ENCODE measurements around the gene HAUS6. TPM values are rescaled to one million over a fixed set of nuclear protein-coding genes. Genes with fewer than 3 reads are reported as not detected.
"Not testable (repeated sequence)": the region's sequence is repeated elsewhere in the genome, so short reads cannot be mapped to it uniquely, and the experiment has no call there.

HAUS6 gene
- polyA plus RNA-seq, 1 donor (not counting 4 experiments of a cell fraction or from before 2014, with no cell fraction given), result 15.7 TPM

GRCh38 chr9:19022206-19022605, 80.5 kb downstream of the HAUS6 start:
- Histone ChIP-seq H3K9ac (ENCODE audit: control insufficient read depth, extremely low read depth, insufficient read depth, low read length) (no peak overlapping the region), H4K20me1 (ENCODE audit: control insufficient read depth, extremely low read depth, insufficient read depth, low read length) (no peaks in the 10 kb centered on the region), H3K36me3 (ENCODE audit: control insufficient read depth in 2 of 2, extremely low read depth in 1 of 2, insufficient read depth in 2 of 2, low read length in 2 of 2) (no peaks in the 10 kb centered on the region), H3K79me2 (ENCODE audit: control insufficient read depth, insufficient read depth, low read length) (no peaks in the 10 kb centered on the region), H2AFZ (ENCODE audit: control insufficient read depth, low read length) (no peak overlapping the region), H3K27ac (ENCODE audit: control insufficient read depth, insufficient read depth, low read length) (no peak overlapping the region), H3K4me1 (ENCODE audit: control insufficient read depth, extremely low read depth, insufficient read depth, low read length) (no peaks in the 10 kb centered on the region), H3K27me3 (ENCODE audit: control insufficient read depth, extremely low read depth, insufficient read depth, low read length) (no peaks in the 10 kb centered on the region), H3K9me1 (ENCODE audit: control insufficient read depth, extremely low read depth, insufficient read depth, low read length) (no peaks in the 10 kb centered on the region), H3K9me3 (ENCODE audit: control insufficient read depth, low read depth, low read length) (no peaks in the 10 kb centered on the region), H3K4me3 (ENCODE audit: control insufficient read depth in 2 of 3, extremely low read depth in 1 of 3, insufficient read depth in 2 of 3, low read depth in 1 of 3, low read length in 3 of 3) (no peak overlapping the region), H3K4me2 (ENCODE audit: control insufficient read depth, extremely low read depth, insufficient read depth, low read depth, low read length) (no peak overlapping the region)
- dilution Hi-C loops (cut with MboI; ENCODE audit: extremely low pct_ligation_motif_present, low sequenced_read_pairs), result no loop called here
- FAIRE-seq, result no peak
- no peak for TF ChIP-seq EZH2 (IDR thresholded peaks at IDR 0.05; ENCODE audit: low read length)
- no peak for TF ChIP-seq CTCF (optimal IDR thresholded peaks at IDR 0.05 in 1 of 3, IDR thresholded peaks at IDR 0.05 in 1 of 3, conservative IDR thresholded peaks at IDR 0.05 in 1 of 3; ENCODE audit: extremely low read depth in 1 of 3, insufficient read depth in 2 of 3, low read length in 3 of 3)
- no peak for DNase-seq (ENCODE audit: low read depth, low spot score)

DNA sequence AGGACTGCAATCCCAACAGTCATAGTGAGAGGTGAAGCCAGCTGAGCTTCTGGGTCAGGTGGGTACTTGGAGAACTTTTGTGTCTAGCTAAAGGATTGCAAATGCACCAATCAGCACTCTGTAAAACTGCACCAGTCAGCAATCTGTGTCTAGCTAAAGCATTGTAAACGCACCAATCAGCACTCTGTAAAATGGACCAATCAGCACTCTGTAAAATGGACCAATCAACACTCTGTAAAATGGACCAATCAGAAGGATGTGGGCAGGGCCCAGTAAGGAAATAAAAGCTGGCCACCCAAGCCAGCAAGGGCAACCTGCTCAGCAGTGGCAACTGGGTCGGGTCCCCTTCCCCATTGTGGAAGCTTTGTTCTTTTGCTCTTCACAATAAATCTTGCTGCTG, 81.1 kb downstream of the HAUS6 start:
- H3K27ac ChIP-seq (ENCODE audit: control insufficient read depth, insufficient read depth, low read length); H4K20me1 ChIP-seq (ENCODE audit: control insufficient read depth, extremely low read depth, insufficient read depth, low read length); H3K79me2 ChIP-seq (ENCODE audit: control insufficient read depth, insufficient read depth, low read length); H3K36me3 ChIP-seq (ENCODE audit: control insufficient read depth in 2 of 2, extremely low read depth in 1 of 2, insufficient read depth in 2 of 2, low read length in 2 of 2); FAIRE-seq; dilution Hi-C loops (cut with MboI; ENCODE audit: extremely low pct_ligation_motif_present, low sequenced_read_pairs); H3K4me3 ChIP-seq (ENCODE audit: control insufficient read depth in 2 of 3, extremely low read depth in 1 of 3, insufficient read depth in 2 of 3, low read depth in 1 of 3, low read length in 3 of 3); H3K4me1 ChIP-seq (ENCODE audit: control insufficient read depth, extremely low read depth, insufficient read depth, low read length); H3K9ac ChIP-seq (ENCODE audit: control insufficient read depth, extremely low read depth, insufficient read depth, low read length); DNase-seq (ENCODE audit: low read depth, low spot score); H2AFZ ChIP-seq (ENCODE audit: control insufficient read depth, low read length); H3K27me3 ChIP-seq (ENCODE audit: control insufficient read depth, extremely low read depth, insufficient read depth, low read length); H3K4me2 ChIP-seq (ENCODE audit: control insufficient read depth, extremely low read depth, insufficient read depth, low read depth, low read length); H3K9me1 ChIP-seq (ENCODE audit: control insufficient read depth, extremely low read depth, insufficient read depth, low read length); H3K9me3 ChIP-seq (ENCODE audit: control insufficient read depth, low read depth, low read length): not testable (repeated sequence)

DNA sequence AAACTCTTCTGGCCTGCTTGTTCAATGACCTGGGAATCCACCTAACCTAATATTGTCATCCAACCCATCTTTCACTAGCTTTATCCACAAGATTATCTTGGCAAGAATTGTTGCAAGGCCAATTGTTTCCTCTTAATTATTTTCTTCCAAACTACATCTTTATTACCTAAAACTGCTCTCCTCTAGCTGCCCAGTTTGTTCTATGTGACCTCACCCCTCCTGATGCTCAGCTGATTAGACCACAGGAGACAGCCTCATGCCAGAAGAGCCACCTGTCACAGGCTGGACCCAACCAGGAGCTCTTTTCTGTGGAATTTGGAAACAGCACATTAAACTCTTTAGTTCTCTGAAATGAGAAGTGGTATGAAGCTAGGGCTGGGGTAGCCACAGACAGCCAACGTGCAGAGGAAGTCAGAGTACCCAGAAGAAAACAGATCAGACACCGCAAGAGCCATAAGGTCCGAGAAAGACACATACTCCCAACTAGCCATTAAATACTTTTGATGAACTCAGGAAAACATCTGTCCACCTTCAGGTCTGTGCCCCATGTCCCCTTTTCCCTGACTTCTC, 81.7 kb downstream of the HAUS6 start:
- Histone ChIP-seq H3K4me1 (ENCODE audit: control insufficient read depth, extremely low read depth, insufficient read depth, low read length) (no peaks in the 10 kb centered on the region), H3K9ac (ENCODE audit: control insufficient read depth, extremely low read depth, insufficient read depth, low read length) (no peak overlapping the region), H3K27me3 (ENCODE audit: control insufficient read depth, extremely low read depth, insufficient read depth, low read length) (no peaks in the 10 kb centered on the region), H3K4me3 (ENCODE audit: control insufficient read depth in 2 of 3, extremely low read depth in 1 of 3, insufficient read depth in 2 of 3, low read depth in 1 of 3, low read length in 3 of 3) (no peak overlapping the region), H3K27ac (ENCODE audit: control insufficient read depth, insufficient read depth, low read length) (no peak overlapping the region), H4K20me1 (ENCODE audit: control insufficient read depth, extremely low read depth, insufficient read depth, low read length) (no peaks in the 10 kb centered on the region), H3K36me3 (ENCODE audit: control insufficient read depth in 2 of 2, extremely low read depth in 1 of 2, insufficient read depth in 2 of 2, low read length in 2 of 2) (no peaks in the 10 kb centered on the region), H3K4me2 (ENCODE audit: control insufficient read depth, extremely low read depth, insufficient read depth, low read depth, low read length) (no peak overlapping the region), H3K9me3 (ENCODE audit: control insufficient read depth, low read depth, low read length) (no peaks in the 10 kb centered on the region), H2AFZ (ENCODE audit: control insufficient read depth, low read length) (no peak overlapping the region), H3K79me2 (ENCODE audit: control insufficient read depth, insufficient read depth, low read length) (no peaks in the 10 kb centered on the region), H3K9me1 (ENCODE audit: control insufficient read depth, extremely low read depth, insufficient read depth, low read length) (no peaks in the 10 kb centered on the region)
- dilution Hi-C loops (cut with MboI; ENCODE audit: extremely low pct_ligation_motif_present, low sequenced_read_pairs), result no loop called here
- no peak for DNase-seq (ENCODE audit: low read depth, low spot score)
- no peak for FAIRE-seq
- TF ChIP-seq EZH2 (IDR thresholded peaks at IDR 0.05; ENCODE audit: low read length) (no peak), CTCF (optimal IDR thresholded peaks at IDR 0.05 in 1 of 3, IDR thresholded peaks at IDR 0.05 in 1 of 3, conservative IDR thresholded peaks at IDR 0.05 in 1 of 3; ENCODE audit: extremely low read depth in 1 of 3, insufficient read depth in 2 of 3, low read length in 3 of 3) (no peak)

Measured in keratinocyte (primary cell).